Left forelimb (tissue), 1 donor: ENCODE data around the gene MGAT5B.
A peak's percentile ranks its signal among the peaks of the same experiment; 100 is the strongest.

Source experiments
- DNase-seq: peaks from one replicate; pipeline ENCODE4 v3.0.0-alpha.2; 2018; ENCODE audit warnings: low spot score

MGAT5B gene

GRCh38 chr17:76905836-76906235, 37.6 kb downstream of the MGAT5B start:
- no peak for DNase-seq

- no peak for DNase-seq
Measured at GRCh38 chr17:76906463-76906862, 38.3 kb downstream of the MGAT5B start.

DNA sequence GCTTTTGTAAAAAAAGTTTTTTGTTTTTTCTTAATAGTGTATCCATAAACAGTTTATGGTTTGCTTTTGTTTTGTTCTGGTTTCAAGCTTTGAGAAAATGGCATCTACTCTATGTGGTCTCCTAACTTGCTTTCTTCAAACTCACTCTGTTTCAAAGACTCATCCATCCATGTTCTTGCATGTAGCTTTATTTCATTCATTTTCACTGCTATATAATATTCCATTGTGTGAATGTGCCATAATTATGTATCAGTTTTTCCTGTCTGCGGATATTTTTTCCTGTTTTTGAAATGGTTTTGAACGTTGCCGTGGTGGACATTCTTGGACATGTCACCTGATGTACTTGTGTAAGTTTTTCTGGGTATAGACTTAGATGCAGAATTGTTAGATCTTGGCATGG, 39.1 kb downstream of the MGAT5B start:
- DNase-seq = no peak

DNA sequence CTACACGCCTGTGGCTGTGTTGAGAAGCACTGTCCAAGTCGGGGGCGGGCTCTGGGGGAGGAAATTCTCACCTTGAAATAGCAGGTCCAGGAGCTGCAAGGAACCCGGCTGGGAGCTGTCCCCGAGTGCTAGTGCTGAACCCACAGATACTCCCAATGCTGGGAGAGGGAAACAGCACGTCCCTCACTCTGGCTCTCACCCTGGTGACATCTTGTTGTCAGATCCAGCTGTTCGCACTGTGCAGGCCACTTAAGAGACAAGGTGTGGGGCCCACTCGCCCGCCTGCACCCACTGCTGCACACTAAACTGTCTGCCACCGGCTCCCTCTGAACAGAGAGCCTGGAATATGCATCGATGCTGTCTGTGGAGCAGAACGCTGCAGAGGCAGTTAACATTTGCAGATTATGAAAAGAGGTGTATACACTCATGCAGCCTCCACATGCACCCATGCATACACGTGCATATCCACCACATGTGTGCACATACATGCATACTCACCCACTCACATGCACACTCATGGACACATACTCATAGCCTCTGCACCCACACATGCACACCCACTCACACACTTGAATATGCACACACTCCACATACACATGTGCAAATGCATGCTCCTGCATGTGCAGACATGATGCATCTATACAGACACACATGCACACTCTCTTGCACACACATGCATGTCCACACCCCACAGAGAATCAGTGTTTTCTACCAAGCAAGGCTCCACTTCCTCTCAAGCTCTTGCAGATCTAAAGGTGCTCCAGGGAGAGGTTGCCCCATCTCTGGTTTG, 42.0 kb downstream of the MGAT5B start:
- DNase-seq = peak; percentile 80

GRCh38 chr17:76911299-76912017, 43.3 kb downstream of the MGAT5B start:
- no peak for DNase-seq

GRCh38 chr17:76912421-76913164, 44.4 kb downstream of the MGAT5B start:
- no peak for DNase-seq

- DNase-seq = no peak
Measured at GRCh38 chr17:76914937-76915336, 46.7 kb downstream of the MGAT5B start.

DNA sequence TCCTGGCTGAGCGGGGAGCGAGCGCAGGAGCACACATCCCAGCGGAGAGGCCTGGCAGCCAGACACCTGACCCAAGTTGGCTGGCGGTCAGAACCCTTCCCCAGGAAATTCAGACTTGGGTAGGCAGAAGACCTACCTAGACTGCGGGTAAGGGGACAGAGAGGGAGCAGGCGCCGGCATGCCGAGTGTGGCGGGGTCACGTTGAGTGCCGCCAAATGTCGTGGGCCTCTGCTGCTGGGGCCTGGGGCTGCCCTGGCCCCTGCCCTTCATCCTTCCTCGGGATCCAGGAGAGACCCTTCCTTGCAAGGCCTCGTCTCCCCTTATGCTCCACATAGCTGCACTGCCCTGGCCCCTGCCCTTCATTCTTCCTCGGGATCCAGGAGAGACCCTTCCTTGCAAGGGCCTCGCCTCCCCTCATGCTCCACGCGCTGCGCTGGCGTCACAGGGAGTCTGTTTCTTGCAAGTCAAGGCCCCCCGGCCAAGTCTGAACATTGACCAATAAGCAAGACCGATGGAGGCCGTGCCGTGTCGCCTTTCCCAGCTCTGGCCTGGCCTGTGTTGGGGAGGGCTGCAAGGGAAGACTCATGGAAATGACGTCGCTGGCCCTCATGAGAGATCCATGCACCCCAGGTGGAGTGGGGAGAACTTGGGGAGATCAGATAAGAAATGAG, 47.8 kb downstream of the MGAT5B start:
- DNase-seq = no peak

DNA sequence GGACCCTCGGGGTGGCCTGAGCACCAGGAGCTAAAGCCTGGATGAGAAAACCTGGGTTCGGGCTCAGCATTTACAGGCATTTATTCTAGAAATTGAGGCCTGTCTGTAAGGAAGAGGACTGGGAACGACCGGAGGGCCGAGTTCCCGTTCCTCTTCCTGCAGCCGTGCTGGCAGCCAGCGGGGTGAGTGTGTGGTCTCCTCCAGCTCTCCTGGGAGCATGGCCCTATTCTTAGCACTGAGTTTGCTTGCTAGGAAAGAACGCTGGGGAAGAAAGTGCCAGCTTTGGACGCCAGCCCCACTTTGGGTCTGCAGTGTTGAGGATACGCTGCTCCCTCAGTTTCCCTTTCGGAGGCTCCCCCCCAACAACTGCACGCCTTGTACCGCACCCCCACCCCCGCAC, 49.6 kb downstream of the MGAT5B start:
- DNase-seq = no peak

GRCh38 chr17:76918811-76919210, 50.6 kb downstream of the MGAT5B start:
- no peak for DNase-seq

DNA sequence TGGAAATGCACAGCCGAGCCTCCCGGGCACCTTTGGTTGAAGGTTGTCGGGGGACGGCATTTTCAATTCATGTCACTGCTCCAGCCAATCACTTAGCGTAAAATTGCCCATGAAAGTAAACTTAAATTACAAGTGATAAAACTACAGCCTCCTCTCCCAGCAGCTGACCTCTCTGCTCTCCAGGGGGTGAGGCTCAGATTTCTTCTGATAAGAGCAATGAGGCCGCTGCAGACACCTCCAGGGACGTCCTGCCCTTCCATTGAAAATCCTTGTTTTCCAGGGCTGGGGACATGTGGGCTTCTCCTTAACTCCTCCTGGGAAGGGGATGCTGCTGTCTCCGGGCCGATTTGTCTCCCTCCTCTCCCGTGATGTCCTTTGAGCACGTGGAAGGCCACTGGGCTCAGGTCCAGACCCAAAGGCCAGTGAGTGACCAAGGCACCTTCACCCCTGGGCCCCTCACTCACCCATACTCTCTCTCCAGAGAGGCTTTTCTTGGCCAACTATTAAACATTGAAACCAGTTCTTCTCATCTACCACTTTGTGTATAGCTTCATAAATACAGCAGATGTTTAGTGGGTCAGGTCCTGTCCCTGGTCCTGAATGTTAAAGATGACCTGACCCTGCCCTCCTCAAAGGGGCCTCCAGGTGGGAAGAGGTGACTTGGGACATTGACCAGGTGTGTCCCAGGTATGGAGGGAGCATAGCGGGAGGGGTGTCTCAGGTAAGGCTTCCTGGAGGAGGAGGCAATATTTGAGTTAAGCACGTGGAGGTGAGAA, 52.3 kb downstream of the MGAT5B start:
- no peak for DNase-seq

DNA sequence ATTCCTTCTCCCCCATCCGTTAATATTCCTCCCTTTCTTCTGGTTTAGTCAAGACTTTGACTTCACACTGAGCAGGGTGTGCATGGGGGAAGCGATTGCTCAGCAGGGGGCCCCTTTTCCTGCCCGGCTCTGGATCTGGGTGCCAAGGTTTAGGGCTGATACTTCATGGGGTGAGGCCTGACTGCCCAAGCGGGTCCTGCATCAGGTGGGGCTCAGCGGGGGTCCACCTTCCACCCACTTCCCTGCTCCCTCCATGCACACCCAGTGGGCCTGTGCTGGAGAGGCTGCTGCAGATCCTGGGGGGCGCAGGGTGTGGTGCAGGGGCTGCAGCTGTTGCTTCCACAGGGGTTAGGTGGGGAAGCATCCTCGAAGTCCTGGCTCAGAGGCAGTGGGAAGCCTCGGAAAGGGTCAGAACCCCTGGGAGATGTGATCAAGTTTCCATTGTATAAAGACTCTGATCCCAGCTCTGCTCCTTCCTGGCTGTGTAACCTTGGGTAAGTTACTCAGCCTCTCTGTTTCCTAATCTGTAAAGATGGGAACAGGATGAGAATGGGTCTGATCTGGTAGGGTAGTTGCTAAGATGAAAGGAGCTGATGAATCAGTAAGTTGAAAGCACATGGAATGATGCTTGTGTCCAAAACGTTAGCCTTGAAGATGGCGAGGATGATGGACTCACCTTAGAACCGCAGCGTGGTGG, 53.3 kb downstream of the MGAT5B start:
- DNase-seq = no peak

DNA sequence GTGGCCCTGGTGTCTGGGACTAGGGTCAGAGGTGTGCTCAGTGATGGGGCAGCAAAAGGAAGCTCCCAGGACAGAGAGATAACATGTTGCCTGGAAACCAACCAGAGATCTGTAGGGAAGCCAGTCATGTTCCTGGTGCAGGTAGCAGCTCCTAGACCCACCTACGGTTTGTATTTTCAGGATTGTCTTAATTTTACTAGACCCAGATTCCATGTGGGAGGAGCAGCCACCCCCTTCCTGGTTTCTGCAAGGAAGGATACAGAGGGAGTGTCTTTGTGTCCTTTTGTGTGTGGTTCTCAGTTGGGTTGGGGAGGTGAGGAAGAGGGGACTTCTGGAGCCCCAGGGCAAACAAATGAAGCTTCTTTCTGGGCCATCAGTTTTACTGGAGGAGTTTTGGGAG, 53.9 kb downstream of the MGAT5B start:
- DNase-seq = no peak

DNA sequence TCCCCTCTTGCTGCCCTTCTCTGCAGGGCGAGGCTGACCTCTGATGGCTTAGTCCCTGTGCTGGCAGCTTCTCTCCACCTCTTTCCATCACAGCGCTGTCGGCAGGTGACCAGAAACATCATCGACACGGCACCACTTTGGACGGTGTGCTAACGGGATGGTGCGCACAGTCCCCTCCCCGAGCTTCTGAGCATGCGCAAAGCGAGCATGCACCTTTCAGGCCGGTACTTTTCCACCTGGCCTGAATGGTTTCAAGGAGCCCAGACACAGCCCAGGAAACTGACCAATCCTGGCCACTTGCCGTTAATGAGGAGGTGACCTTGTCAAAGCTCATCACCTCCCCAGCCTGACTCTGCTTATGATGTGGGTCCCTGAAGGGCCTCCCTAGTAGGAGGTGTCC, 54.8 kb downstream of the MGAT5B start:
- DNase-seq = no peak

DNA sequence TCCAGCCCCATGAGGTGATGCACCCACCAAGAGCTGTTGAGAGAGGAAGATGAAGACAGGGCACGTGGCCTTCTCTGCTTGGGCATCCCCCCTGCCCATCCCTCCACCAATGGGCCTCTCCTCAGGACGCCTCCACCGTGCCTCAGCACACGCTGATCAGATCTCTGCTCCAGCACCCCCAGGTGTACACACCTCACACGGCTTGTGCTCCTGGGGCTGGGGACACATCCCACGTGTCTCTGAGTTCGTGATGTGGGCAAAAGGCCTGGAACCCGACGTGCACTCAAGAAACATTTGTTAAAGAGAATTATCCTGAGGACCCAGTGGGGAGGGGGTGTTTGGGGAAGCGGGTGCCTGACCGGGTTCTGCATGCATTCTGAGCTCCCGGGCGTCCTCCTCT, 55.3 kb downstream of the MGAT5B start:
- DNase-seq = no peak

DNA sequence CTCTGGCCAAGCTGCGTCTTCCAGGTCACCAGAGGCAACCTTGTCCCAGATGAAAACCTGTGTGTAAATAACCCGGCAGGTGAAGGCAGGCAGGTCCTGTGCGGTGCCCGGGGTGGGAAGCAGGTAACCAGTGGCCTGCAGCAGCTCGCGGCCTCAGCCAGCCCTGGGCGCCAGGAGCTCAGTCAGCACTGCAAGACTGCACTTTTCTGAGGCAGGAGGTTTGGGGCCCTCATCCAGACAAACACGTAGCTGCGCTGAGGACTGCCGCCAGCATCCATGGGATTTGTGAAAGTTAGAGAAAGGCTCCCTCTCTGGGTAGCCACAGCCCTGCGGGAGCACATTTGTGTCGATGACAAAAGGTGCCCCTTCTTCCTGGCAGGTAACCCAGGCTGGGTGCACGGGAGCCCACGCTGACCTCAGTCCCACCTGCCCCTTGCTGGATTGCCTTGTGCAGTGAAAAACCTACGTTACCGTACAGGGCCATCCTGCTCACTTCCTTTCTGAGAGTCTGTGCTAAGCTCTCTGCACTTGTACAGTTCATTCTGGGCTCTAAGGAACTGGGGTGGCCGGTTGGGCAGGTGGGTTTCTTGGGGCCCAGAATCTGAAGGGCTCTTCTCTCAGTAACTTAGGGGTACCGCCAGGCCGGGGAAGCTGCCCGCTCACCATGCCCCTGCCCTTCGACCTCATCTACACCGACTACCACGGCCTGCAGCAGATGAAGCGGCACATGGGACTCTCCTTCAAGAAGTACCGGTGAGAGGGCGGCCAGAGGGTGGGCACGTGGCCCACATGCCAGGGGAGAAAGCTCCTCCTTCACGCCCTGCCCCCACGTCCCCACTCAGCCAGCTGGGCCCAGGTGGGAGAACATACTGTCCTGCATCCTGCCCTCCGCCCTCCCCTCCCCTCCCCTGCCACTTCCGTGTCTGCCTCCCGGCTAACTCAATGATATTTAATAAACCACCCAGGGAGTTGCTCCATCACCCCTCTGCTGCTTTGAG, 56.4 kb downstream of the MGAT5B start:
- DNase-seq = no peak

DNA sequence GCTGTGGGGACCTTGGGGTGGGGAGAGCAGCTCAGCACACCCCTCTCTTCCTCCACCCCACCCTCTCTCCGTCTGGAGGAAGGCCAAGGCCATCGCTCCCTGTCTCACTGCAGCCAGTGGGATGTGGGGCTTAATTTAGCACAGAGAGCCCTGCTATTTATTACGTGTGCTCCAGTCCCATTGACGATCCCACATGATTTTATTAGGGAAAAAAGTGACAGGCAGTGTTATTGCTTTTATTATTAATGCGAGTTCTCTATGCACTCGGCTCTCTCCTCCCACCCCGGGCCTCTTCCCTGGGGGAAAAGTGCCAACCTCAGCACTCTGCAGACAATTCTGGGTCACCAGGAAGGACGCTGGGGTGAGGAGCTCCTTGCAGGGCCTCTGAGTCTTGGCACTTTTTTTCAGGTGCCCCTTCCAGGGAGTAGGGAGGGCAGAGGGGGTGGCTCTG, 57.3 kb downstream of the MGAT5B start:
- DNase-seq = no peak

- DNase-seq = no peak
Measured at GRCh38 chr17:76926237-76926866, 58.1 kb downstream of the MGAT5B start.

GRCh38 chr17:76927577-76927976, 59.4 kb downstream of the MGAT5B start:
- no peak for DNase-seq
